Smooth muscle cell (in vitro differentiated cells): ENCODE measurements around the gene ZNF562. TPM values are rescaled to one million over a fixed set of nuclear protein-coding genes. Genes with fewer than 3 reads are reported as not detected.

Experiments
- DNase-seq: peaks from one replicate; lab custom pipeline; 2025; ENCODE audit not compliant: unreplicated experiment; lab: John Stamatoyannopoulos, UW
- H2AFZ ChIP-seq: fragments of 200-600 bp; sonication (generic); 2 replicates; pipeline ENCODE4 v1.6.0; 2016; ENCODE audit warnings: antibody characterized with exemption, low read depth, mild to moderate bottlenecking
- H3F3A ChIP-seq: fragments of 200-600 bp; sonication (generic); 2 replicates; pipeline ENCODE4 v1.6.0; 2017; ENCODE audit warnings: antibody characterized with exemption, low read depth
- H3K27ac ChIP-seq: fragments of 200-600 bp; sonication (generic); 2 replicates; pipeline ENCODE4 v1.5.1; 2016; ENCODE audit warnings: low read depth, mild to moderate bottlenecking
- H3K27me3 ChIP-seq: fragments of 200-600 bp; sonication (generic); 2 replicates; pipeline ENCODE4 v1.6.1; 2016; ENCODE audit warnings: low read depth, mild to moderate bottlenecking
- H3K36me3 ChIP-seq: fragments of 200-600 bp; sonication (generic); 2 replicates; pipeline ENCODE4 v1.5.1; 2016; ENCODE audit warnings: low read depth
- H3K4me1 ChIP-seq: fragments of 200-600 bp; sonication (generic); 2 replicates; pipeline ENCODE4 v1.5.1; 2016; ENCODE audit warnings: low read depth
- H3K4me2 ChIP-seq: fragments of 200-600 bp; sonication (generic); 2 replicates; pipeline ENCODE4 v1.6.0; 2016; ENCODE audit warnings: mild to moderate bottlenecking
- H3K4me3 ChIP-seq: fragments of 200-600 bp; sonication (generic); 2 replicates; pipeline ENCODE4 v1.5.1; 2016; ENCODE audit warnings: mild to moderate bottlenecking
- H3K79me2 ChIP-seq: fragments of 200-600 bp; sonication (generic); 2 replicates; pipeline ENCODE4 v1.6.0; 2016; ENCODE audit warnings: low read depth, mild to moderate bottlenecking
- H3K9ac ChIP-seq: fragments of 200-600 bp; sonication (generic); 2 replicates; pipeline ENCODE4 v1.6.0; 2016; ENCODE audit warnings: low read depth
- H3K9me3 ChIP-seq: fragments of 200-600 bp; sonication (generic); replicated peaks from 2 replicates; pipeline ENCODE4 v1.5.1; 2016; ENCODE audit warnings: low read depth
- H4K20me1 ChIP-seq: fragments of 200-600 bp; sonication (generic); 2 replicates; pipeline ENCODE4 v1.6.0; 2016; ENCODE audit warnings: low read depth
- WGBS: methylation state at CpG from one replicate; pipeline ENCODE4 v1.1.7; 2016; ENCODE audit warnings: low lambda C conversion rate; 5-methylcytosine and 5-hydroxymethylcytosine counted together
- polyA plus RNA-seq: library from polyadenylated mRNA; unstranded; fragments of >200 nt; fragmentation: Nextera tagmentation; extraction: Ambion mirVana; gene quantifications from 2 replicates; pipeline ENCODE4 v1.2.1, GENCODE V29; 2016
- total RNA-seq: library from RNA; depleted of rRNA; stranded (reverse); fragments of >200 nt; gene quantifications from 2 replicates; pipeline ENCODE4 v1.2.3, GENCODE V29; 2014
- TF ChIP-seq, protein P1 (sequence below): fragments of 200-600 bp; sonication (generic); IDR thresholded peaks from 2 replicates; pipeline ENCODE4 v1.5.1; 2017; ENCODE audit warnings: borderline replicate concordance, mild to moderate bottlenecking, antibody characterized with exemption; ENCODE audit not compliant: insufficient read depth, poor library complexity, severe bottlenecking

Gene ZNF562
- total and polyA plus RNA-seq, 2 experiments from 2014 or later: 0.36 to 0.86 TPM

GRCh38 chr19:9711815-9712214 is 36.9 kb upstream of the ZNF562 start:
- TF ChIP-seq, protein P1, sequence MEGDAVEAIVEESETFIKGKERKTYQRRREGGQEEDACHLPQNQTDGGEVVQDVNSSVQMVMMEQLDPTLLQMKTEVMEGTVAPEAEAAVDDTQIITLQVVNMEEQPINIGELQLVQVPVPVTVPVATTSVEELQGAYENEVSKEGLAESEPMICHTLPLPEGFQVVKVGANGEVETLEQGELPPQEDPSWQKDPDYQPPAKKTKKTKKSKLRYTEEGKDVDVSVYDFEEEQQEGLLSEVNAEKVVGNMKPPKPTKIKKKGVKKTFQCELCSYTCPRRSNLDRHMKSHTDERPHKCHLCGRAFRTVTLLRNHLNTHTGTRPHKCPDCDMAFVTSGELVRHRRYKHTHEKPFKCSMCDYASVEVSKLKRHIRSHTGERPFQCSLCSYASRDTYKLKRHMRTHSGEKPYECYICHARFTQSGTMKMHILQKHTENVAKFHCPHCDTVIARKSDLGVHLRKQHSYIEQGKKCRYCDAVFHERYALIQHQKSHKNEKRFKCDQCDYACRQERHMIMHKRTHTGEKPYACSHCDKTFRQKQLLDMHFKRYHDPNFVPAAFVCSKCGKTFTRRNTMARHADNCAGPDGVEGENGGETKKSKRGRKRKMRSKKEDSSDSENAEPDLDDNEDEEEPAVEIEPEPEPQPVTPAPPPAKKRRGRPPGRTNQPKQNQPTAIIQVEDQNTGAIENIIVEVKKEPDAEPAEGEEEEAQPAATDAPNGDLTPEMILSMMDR: no peak
- Histone ChIP-seq H3K27me3 (no peaks in the 10 kb centered on the region), H3K4me1 (no peaks in the 10 kb centered on the region), H3K27ac (no peak overlapping the region), H3K9ac (no peak overlapping the region), H3K4me2 (no peak overlapping the region), H3K36me3 (no peaks in the 10 kb centered on the region), H2AFZ (no peak overlapping the region), H4K20me1 (no peaks in the 10 kb centered on the region), H3F3A (no peaks in the 10 kb centered on the region), H3K4me3 (no peak overlapping the region), H3K79me2 (no peaks in the 10 kb centered on the region), H3K9me3 (no peaks in the 10 kb centered on the region)
- DNase-seq: no peak
- WGBS: 81% methylated on average over 3 of the region's 3 CpGs

GRCh38 chr19:9709305-9709704 is 34.4 kb upstream of the ZNF562 start:
- H3F3A ChIP-seq: no peaks in the 10 kb centered on the region
- H3K4me3 ChIP-seq: no peak overlapping the region
- H3K36me3 ChIP-seq: no peaks in the 10 kb centered on the region
- H3K9me3 ChIP-seq: no peaks in the 10 kb centered on the region
- 48% methylated on average over 1 of the region's 1 CpG for WGBS
- H3K27me3 ChIP-seq: no peaks in the 10 kb centered on the region
- H3K4me1 ChIP-seq: no peaks in the 10 kb centered on the region
- TF ChIP-seq, protein P1: no peak
- H3K4me2 ChIP-seq: no peak overlapping the region
- no peak overlapping the region for H3K9ac ChIP-seq
- H4K20me1 ChIP-seq: no peaks in the 10 kb centered on the region
- H2AFZ ChIP-seq: no peak overlapping the region
- H3K27ac ChIP-seq: no peak overlapping the region
- DNase-seq: no peak
- H3K79me2 ChIP-seq: no peaks in the 10 kb centered on the region

DNA sequence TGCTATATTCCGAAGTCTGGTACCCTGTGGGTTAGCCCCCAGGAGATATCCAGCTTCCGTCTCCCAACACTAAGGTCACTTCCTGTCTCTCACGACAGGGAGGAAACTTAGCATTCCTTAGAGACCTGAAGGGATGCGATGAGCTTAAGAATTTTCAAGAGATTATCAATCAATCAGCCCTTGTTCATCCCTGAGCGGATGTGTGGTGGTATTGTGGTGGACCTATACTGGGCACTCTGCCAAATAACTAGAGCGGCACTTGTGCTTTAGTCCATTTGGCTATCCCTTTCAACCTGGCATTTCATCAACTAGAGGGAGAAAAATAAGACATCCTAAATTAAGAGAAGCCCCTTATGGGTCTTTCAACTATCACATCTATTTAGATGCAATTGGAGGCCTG is 30.9 kb upstream of the ZNF562 start:
- Histone ChIP-seq H3K4me2 (no peak overlapping the region), H3K79me2 (no peaks in the 10 kb centered on the region), H3K9me3 (no peaks in the 10 kb centered on the region), H3K4me3 (no peak overlapping the region), H3F3A (no peaks in the 10 kb centered on the region), H3K27ac (no peak overlapping the region), H4K20me1 (no peaks in the 10 kb centered on the region), H3K4me1 (no peaks in the 10 kb centered on the region), H3K27me3 (no peaks in the 10 kb centered on the region), H3K36me3 (no peaks in the 10 kb centered on the region), H2AFZ (no peak overlapping the region), H3K9ac (no peak overlapping the region)
- TF ChIP-seq, protein P1: no peak
- no peak for DNase-seq
- WGBS: 88% methylated on average over 6 of the region's 6 CpGs

GRCh38 chr19:9702186-9702585 is 27.3 kb upstream of the ZNF562 start:
- Histone ChIP-seq H3K4me2 (no peak overlapping the region), H3K4me1 (no peaks in the 10 kb centered on the region), H3K27ac (no peak overlapping the region), H3K9ac (no peak overlapping the region), H3K79me2 (no peaks in the 10 kb centered on the region), H3K36me3 (no peaks in the 10 kb centered on the region), H3K4me3 (no peak overlapping the region), H4K20me1 (no peaks in the 10 kb centered on the region), H3F3A (no peaks in the 10 kb centered on the region), H2AFZ (no peak overlapping the region), H3K9me3 (peaks cover 4% of the 10 kb centered on the region), H3K27me3 (no peaks in the 10 kb centered on the region)
- DNase-seq: no peak
- TF ChIP-seq, protein P1: no peak
- 74% methylated on average over 6 of the region's 6 CpGs for WGBS
